Measurements from ENCODE around the gene PDZD2. TPM values are rescaled to one million over a fixed set of nuclear protein-coding genes. Genes with fewer than 3 reads are reported as not detected.

PDZD2 gene
- total and polyA plus RNA-seq, 8 donors, result 16.2 to 49.8 (median 20.4) TPM

DNA sequence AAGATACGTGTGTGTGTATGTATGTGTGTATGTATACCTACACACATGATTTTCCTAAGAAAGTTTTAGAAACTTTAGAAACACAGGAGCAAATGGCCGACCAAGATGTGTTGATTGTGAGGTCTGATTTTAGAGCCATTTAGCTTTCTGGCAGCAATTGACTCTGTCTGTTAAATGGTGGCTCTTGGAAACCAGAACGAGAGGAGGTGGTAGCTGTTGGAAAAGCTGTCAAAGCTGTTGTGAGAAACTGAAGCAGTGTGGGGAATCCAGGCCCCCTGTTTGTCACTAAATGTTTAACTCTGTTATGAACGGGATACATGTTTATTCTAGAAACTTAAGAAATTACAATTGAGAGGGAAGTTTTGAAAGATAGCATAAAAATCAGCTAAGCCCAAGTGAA is 443.8 kb downstream of the PDZD2 start:
- no peaks in the 10 kb centered on the region for H3K27me3 ChIP-seq
- H3K9me3 ChIP-seq, result no peaks in the 10 kb centered on the region
- ATAC-seq (no peak), DNase-seq (no peak)
- no peaks in the 10 kb centered on the region for H3K4me1 ChIP-seq
- TF ChIP-seq, protein P1, sequence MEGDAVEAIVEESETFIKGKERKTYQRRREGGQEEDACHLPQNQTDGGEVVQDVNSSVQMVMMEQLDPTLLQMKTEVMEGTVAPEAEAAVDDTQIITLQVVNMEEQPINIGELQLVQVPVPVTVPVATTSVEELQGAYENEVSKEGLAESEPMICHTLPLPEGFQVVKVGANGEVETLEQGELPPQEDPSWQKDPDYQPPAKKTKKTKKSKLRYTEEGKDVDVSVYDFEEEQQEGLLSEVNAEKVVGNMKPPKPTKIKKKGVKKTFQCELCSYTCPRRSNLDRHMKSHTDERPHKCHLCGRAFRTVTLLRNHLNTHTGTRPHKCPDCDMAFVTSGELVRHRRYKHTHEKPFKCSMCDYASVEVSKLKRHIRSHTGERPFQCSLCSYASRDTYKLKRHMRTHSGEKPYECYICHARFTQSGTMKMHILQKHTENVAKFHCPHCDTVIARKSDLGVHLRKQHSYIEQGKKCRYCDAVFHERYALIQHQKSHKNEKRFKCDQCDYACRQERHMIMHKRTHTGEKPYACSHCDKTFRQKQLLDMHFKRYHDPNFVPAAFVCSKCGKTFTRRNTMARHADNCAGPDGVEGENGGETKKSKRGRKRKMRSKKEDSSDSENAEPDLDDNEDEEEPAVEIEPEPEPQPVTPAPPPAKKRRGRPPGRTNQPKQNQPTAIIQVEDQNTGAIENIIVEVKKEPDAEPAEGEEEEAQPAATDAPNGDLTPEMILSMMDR (IDR thresholded peaks at IDR 0.05), result no peak
- H3K27ac ChIP-seq, result no peak overlapping the region
- intact Hi-C loops (cut with DNase I), result no loop called here
- peaks cover 0 to 13% of the 10 kb centered on the region in 2 donors for H3K36me3 ChIP-seq
- H3K4me3 ChIP-seq, result no peak overlapping the region

DNA sequence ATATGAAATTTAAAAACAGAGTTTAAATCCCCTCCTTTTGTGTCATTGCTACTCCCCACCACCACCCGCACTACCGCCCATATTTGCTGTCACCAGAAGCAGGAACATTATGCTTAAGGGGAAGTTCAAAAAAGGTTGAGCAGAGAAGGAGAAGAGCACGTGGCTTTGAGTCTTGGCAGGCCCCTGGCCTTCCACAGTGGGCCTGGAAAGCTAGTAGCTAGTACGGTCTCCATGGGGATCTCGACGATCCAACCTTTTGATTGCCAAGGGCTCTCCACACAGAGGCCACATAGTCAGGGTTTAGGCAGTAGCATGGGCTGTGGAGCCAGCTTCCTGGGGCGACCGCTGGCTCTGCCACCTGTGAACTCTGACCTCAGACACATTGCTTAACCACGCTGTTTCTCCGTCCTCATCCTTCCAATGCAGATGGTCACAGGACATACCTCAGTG is 445.1 kb downstream of the PDZD2 start:
- Histone ChIP-seq H3K4me1 (no peaks in the 10 kb centered on the region), H3K4me3 (no peak overlapping the region), H3K27me3 (no peaks in the 10 kb centered on the region), H3K27ac (no peak overlapping the region), H3K9me3 (no peaks in the 10 kb centered on the region), H3K36me3 (peaks cover 0 to 14% of the 10 kb centered on the region in 2 donors)
- no peak for ATAC-seq
- intact Hi-C loops (cut with DNase I), result no loop called here
- TF ChIP-seq, protein P1 (IDR thresholded peaks at IDR 0.05), result no peak
- DNase-seq, result no peak

DNA sequence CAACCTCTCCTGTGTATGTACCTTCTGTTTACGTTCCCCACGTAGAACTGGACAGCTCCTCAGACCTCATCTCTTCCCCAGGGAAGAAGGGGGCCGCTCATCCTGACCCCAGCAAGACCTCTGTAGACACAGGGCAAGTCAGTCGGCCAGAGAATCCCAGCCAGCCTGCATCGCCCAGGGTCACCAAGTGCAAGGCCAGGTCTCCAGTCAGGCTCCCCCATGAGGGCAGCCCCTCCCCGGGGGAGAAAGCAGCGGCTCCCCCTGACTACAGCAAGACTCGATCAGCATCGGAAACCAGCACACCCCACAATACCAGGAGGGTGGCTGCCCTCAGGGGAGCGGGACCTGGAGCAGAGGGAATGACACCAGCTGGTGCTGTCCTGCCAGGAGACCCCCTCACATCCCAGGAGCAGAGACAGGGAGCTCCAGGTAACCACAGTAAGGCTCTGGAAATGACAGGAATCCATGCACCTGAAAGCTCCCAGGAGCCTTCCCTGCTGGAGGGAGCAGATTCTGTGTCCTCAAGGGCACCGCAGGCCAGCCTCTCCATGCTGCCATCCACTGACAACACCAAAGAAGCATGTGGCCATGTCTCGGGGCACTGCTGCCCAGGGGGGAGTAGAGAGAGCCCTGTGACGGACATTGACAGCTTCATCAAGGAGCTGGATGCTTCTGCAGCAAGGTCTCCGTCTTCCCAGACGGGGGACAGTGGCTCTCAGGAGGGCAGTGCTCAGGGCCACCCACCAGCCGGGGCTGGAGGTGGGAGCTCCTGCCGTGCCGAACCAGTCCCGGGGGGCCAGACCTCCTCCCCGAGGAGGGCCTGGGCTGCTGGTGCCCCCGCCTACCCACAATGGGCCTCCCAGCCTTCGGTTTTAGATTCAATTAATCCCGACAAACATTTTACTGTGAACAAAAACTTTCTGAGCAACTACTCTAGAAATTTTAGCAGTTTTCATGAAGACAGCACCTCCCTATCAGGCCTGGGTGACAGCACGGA is 448.5 kb downstream of the PDZD2 start:
- Histone ChIP-seq H3K36me3 (peaks cover 0 to 30% of the 10 kb centered on the region in 2 donors), H3K27ac (no peak overlapping the region), H3K27me3 (no peaks in the 10 kb centered on the region), H3K9me3 (no peaks in the 10 kb centered on the region), H3K4me1 (no peaks in the 10 kb centered on the region), H3K4me3 (no peak overlapping the region)
- intact Hi-C loops (cut with DNase I), result no loop called here
- no peak for DNase-seq
- no peak for ATAC-seq
- TF ChIP-seq, protein P1 (IDR thresholded peaks at IDR 0.05), result no peak

DNA sequence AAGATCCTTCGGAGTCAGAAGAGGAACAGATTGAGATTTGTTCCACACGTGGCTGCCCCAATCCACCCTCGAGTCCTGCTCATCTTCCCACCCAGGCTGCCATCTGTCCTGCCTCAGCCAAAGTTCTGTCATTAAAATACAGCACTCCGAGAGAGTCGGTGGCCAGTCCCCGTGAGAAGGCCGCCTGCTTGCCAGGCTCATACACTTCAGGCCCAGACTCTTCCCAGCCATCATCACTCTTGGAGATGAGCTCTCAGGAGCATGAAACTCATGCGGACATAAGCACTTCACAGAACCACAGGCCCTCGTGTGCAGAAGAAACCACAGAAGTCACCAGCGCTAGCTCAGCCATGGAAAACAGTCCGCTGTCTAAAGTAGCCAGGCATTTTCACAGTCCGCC is 449.3 kb downstream of the PDZD2 start:
- Histone ChIP-seq H3K27me3 (no peaks in the 10 kb centered on the region), H3K9me3 (no peaks in the 10 kb centered on the region), H3K36me3 (peaks cover 0 to 30% of the 10 kb centered on the region in 2 donors), H3K4me1 (peaks cover 0 to 5% of the 10 kb centered on the region in 2 donors), H3K27ac (no peak overlapping the region), H3K4me3 (no peak overlapping the region)
- TF ChIP-seq, protein P1 (IDR thresholded peaks at IDR 0.05), result no peak
- DNase-seq (no peak), ATAC-seq (no peak)
- intact Hi-C loops (cut with DNase I), result no loop called here

All from left lung (tissue), 10 donors.